ENCODE measurements around the gene COPS8.
A peak's percentile ranks its signal among the peaks of the same experiment; 100 is the strongest.

The COPS8 gene

DNA sequence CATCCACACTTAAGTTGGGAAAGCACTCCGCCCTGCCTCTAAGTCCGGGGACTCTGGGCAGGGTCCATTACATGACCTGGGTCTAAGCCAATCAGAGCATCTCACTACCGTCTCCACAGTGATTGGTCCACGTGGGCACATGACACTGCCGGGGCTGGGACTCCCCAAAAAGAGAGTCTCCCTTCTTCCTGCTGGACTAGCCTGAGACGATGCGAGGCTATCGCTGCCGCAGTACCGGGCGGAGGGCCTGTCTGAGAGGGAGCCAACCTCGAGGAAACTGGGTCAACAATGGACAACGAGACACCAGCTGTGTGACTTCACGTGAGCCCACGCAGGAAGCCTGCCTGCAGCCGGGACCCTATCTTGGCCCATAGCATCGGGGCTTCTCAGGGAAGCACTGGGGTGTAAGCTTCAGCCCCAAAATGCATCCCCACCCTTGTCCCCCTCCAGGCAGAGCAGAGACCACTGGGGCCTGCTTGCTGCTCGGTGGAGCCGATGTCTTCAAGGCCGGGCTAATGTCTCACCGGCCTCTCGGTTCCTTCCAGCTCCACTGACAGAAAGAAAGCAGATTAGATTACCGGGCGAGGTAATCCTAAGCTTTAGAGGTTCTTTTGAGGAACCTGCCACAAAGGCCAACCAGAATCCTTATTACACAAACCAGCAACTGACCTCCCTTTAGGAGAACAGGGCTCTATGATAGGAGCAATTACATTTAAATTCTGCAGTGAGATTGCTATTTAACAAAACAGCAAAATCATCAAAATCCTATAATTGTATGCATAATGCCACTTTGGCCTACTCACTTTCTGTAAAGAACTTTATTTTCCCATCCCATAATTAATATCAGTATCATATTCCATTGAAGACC is 21.3 kb upstream of the COPS8 start:
- no peak for DNase-seq (ENCODE audit: low read depth)

GRCh38 chr2:237065071-237065377 is 20.7 kb upstream of the COPS8 start:
- no peak for DNase-seq (ENCODE audit: low read depth)

DNA sequence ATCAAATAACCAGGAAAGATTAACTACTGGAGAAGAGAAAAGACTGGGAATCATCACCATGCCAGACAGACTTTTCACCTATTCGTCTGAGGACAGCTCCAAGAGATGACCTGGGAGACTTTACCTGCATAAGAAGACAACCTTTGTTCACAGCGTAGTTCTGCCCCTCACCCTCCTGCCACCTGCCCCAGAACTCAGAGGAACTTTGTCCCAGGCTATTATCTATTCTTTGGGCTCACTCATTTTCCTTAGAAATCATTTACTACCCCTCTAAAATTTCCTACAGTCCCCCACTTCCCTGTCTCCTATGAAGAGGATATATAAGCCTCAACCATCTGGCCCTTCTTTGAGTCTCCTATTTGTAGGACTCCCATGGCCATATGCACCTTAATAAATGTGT is 19.3 kb upstream of the COPS8 start:
- no peak for DNase-seq (ENCODE audit: low read depth)

GRCh38 chr2:237068005-237068576 is 17.6 kb upstream of the COPS8 start:
- DNase-seq (ENCODE audit: low read depth), result no peak

DNA sequence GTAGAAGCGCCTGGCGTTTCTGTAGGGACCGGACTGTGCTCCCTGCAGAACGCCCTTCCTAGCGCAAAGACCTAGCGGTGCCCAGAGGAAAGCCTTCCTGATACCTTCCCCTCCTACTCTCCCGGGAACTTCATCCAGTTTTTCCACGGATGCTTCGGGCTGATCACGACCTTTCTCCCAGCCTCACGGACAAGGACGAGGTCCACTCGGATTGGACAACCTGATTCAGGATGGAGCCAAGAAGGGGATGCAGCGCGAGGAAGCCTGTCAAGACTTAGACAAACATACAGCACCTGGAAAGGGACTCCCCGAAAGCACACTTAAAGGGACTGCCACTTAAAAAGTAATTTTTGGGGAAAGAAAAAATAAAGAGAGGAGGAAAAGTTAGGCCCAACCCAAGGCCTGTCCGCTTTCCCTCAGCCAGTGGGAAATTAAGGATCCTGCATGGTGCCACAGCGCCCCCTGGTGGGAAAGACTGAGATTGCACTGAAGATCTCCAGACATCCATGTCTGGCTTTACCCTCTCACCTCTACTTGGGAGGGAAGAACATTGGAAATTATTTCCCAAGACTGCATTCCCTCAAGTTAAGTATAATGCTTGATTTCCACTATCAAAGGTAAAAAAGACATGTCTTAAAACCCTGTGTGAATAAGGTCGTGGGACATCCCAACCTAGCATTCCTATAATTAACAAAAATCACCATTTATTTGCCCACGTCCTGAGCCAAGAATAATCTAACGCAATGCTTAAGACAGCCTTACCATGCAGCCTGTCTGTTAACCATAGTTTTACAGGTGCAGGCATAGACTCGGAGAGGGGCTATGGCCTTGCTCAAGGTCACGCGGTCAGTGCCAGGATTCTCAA is 13.4 kb upstream of the COPS8 start:
- peak; percentile 65 for DNase-seq (ENCODE audit: low read depth)

DNA sequence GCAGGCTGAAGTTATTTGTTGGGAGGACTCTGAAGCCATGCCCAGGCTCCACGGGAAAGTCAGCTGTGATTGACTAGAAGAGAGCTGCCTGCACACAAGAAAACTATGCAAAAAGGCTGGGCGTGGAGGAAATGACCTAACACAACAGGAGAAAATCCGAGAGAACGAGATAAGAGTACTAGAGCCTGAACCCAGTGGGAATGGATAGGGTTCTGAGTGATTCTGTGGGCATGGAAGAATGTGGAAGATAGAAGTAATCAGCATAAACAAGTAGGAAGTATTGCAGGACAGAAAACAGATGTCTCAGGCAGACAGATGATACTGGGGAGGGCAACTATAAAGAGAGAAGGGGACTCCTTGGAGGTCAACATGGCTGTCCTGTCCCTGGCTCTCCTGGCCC is 12.1 kb upstream of the COPS8 start:
- DNase-seq (ENCODE audit: low read depth), result no peak

DNA sequence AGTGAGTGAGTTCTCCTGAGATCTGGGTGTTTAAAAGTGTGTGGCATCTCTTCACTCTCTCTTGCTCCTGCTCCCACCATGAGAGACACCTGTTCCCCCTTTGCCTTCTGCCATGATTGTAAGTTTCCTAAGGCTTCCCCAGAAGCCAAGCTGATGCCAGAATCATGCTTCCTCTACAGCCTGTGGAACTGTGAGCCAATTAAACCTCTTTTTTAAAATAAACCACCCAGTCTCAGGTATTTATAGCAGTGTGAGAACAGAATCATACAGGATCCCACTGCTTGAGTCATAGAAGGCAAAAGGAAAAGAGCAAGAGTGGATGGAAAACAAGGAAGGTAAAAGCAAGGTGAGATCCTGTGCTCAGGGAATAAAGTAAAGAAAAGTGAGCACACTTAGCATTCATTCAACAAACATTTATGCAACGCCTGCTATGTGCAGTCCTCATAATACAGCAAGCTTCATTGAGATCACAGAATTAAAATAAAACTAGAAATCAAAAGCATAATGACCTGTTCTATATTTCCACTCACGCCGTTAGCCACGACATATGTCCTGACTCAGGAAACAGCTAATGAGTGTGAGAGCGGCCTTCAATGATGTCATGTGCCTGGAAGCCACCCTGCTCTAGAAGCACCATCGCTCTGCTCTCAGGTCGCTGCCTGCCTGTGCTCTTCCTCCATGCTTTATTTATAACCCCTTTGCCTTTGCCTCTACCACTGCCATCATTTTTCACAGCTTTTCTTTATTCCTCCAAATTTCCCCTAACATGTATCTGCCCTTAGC is 11.3 kb upstream of the COPS8 start:
- DNase-seq (ENCODE audit: low read depth), result no peak

- DNase-seq (ENCODE audit: low read depth), result no peak
Measured at GRCh38 chr2:237075749-237076599, 9.7 kb upstream of the COPS8 start.

DNA sequence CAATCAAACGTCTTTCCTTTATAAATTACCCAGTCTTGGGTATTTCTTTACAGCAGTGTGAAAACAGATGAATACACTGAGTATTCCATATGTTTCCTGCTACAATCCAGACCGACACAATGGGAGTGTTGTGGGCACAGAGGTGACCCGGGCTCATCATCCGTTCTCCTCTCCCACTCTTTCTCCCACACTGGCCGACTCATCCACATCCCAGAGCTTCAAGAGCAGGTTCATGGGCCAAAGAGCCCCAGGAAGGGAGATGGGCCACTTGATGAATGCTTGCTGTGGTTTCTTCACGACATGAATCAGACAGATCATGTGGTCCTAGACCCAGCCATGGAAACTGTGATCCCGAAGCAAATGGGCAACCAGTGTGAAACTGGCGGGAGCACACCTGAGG is 4.1 kb upstream of the COPS8 start:
- no peak for DNase-seq (ENCODE audit: low read depth)

- no peak for DNase-seq (ENCODE audit: low read depth)
Measured at GRCh38 chr2:237083026-237083425, 2.7 kb upstream of the COPS8 start.

- no peak for DNase-seq (ENCODE audit: low read depth)
Measured at GRCh38 chr2:237084444-237084843, 1.2 kb upstream of the COPS8 start.

- no peak for DNase-seq (ENCODE audit: low read depth)
Measured at GRCh38 chr2:237090906-237091305, 5.2 kb downstream of the COPS8 start.

- no peak for DNase-seq (ENCODE audit: low read depth)
Measured at GRCh38 chr2:237091779-237092436, 6.2 kb downstream of the COPS8 start.

- DNase-seq (ENCODE audit: low read depth), result no peak
Measured at GRCh38 chr2:237092506-237092905, 6.8 kb downstream of the COPS8 start.

DNA sequence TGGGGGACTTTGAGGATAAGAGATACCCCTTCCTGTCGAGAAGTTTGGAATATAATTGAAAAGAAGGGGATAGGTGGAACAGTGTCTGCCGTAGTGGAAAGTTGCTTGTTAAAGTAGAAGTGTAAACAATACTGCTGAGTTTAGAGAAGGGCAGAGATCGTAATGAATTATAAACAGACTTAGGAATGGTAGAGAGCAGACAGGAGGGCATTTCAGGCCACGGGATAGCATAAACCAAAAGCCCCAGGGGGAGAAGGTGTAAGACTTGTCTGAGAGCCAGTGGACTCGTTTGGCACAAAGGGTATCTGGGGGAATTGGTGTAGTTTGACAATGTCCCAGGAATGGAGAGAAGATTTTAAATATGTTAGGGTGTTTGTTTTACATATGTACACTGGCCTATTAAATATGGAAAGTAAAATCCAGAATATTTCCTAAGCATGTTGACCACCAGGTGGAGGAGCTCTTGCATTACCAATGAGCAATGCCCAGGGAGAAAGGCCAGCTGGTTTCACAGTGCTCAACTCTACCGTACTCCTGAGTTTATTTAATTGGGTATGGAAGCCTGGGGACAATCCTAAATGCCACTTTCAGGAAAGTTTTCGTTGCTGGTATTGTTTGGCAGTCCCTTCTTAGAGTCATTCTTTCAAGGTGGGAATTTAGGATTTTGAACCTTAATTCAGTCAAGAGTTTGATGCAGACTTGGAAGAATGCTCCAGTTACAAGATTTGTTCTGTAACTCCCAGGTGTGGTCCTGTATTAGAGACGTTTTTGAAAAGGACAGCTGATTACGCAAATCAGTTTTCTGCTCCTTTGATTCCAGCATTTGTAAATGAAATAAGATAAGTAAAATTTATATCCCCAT is 7.5 kb downstream of the COPS8 start:
- DNase-seq (ENCODE audit: low read depth), result no peak

DNA sequence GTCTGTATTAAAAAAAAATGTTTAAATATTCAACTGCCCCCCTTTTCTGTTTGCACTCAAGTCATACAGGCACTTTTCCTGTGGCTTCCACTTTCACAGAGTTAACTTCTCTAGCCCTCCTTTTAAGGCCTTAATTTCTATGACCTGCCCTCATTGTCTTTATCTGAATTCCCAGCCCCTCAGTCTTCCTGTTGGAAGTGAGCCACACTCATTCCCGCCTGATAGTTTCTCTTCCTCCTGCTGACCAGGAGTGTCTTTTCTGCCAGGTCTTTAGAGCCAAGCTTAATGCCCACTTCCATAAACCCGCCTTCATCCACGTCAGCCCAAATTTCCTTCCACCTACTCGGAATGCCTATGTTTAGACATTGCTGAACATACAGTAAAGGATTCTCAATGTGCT is 10.5 kb downstream of the COPS8 start:
- no peak for DNase-seq (ENCODE audit: low read depth)

DNA sequence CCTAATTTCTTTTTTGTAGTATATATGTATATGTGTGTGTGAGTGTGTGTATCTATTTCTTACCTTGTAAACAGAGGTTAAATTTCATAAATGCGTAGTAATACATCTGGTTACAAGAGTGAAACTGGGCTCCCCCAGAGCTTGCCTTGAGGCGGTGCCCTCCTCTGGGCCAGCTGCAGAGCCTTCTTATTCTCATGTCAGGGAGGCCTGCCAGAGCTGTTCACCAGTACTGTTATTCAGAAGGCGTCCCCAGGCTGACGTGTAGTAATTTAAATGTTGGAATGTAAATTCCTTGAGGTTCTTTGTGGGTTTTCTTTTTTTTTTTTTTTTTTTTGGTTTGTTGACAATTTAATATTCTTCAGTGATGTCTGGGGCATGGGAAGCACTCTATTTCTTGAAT is 11.2 kb downstream of the COPS8 start:
- no peak for DNase-seq (ENCODE audit: low read depth)

DNA sequence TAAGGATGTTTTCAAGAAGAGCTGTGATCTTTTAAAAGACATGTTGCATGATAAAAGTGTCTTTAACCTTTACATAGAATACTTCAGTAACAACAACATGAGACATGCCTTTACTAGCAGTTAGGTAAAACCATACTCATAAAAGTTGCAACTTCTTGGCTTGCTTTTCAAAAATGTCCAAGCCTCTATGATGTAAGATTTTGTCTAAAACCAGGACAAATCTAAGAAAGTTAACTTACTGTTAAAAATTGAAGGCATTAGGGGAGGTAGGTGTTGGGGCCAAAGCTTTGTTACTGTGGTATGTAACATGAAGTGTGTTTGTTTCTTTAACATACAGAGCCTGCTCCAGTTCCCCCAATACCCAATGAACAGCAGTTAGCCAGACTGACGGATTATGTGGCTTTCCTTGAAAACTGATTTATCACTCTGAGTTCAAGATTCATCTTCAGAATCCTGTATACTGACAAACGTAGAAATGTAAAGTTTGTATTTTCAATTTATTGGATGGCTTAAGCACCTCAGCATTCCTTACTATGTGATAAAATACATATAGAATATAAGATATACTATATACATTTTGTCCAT is 11.7 kb downstream of the COPS8 start:
- DNase-seq (ENCODE audit: low read depth), result no peak

DNA sequence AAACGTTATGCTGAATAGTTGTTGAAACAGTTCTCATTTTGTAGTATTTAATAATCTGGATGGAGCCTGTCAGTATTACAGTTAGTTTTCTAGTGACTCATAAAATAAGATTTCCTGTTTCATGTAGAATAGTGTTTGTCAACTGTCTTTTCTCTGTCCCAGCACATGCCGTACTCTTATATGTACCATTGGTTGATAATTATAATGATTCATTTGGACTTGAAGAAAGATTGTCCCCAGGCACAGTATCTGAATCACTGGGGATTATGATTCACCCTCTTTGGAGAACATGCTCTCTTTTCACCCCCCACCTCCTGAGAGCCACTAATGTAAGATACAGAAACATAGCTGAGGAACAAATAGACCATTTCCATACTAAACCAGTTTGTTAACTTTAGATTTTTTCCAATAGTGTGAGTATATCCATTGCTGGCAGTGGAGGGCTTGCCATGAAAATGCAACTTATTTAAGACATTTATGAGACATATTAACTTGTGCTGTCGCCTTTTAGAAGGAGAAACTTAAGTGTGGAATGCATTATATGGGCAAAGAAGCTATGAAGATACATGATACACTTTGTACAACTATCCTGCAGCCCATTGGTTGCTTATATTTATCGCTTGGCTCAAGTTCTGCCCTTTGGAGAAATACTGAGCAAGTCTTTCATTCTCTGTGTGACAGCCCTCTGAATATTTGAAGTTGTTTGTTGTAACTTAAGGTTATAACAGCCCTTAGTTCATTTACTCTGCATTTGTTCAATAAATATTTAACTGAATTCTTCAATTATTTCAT is 12.4 kb downstream of the COPS8 start:
- no peak for DNase-seq (ENCODE audit: low read depth)

Measured in activated gamma-delta T cell treated with anti-CD3 and anti-CD28 coated beads, Interleukin-2, amount 50 U/mL, for 16 hours (primary cell).